Loucy (cell line): ENCODE measurements around the gene VAV2.

Experiments used
- EZH2phosphoT487 ChIP-seq: fragments of 200-600 bp; IDR thresholded peaks from 2 replicates; pipeline ENCODE4 v1.6.1; 2018; ENCODE audit warnings: antibody characterized with exemption, mild to moderate bottlenecking, moderate library complexity, borderline replicate concordance
- TF ChIP-seq, protein P1 (sequence below): fragments of 200-600 bp; sonication (generic); conservative IDR thresholded peaks from 2 replicates; pipeline ENCODE4 v1.5.1; 2014; ENCODE audit warnings: mild to moderate bottlenecking, antibody characterized with exemption, low read length

DNA sequence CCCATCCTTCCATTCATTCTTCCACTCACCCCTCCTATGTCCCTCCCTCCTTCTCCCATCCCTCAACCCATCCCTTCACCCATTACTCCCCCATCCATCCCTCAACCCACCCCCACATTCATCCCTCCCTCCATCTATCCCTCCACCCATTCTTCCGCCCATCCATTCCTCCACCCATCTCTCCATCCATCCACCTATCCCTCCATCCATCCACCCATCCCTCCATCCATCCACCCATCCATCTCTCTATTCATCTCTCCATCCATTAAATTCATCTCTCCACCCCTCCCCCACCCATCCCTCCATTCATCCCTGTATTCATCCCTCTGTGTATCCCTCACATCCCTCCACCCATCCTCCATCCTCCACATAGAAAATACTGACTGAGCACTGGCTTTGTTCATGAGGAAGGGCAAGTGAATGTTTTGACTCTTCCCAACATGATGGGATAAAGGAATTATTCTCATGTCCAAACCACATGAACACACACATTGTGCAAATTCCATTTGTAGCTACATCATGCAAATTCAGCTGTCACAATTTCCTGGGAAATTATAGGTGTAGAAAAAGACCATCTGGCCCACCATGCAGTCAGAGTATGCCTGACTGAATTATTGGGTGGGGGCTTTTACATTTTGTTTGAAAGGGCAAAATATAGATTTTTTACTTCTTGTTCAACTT, 6.9 kb upstream of the VAV2 start:
- TF ChIP-seq, protein P1, sequence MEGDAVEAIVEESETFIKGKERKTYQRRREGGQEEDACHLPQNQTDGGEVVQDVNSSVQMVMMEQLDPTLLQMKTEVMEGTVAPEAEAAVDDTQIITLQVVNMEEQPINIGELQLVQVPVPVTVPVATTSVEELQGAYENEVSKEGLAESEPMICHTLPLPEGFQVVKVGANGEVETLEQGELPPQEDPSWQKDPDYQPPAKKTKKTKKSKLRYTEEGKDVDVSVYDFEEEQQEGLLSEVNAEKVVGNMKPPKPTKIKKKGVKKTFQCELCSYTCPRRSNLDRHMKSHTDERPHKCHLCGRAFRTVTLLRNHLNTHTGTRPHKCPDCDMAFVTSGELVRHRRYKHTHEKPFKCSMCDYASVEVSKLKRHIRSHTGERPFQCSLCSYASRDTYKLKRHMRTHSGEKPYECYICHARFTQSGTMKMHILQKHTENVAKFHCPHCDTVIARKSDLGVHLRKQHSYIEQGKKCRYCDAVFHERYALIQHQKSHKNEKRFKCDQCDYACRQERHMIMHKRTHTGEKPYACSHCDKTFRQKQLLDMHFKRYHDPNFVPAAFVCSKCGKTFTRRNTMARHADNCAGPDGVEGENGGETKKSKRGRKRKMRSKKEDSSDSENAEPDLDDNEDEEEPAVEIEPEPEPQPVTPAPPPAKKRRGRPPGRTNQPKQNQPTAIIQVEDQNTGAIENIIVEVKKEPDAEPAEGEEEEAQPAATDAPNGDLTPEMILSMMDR: no peak
- TF ChIP-seq EZH2phosphoT487: no peak
